Loucy (cell line): ENCODE results near the gene HELZ.
A peak's percentile ranks its signal among the peaks of the same experiment; 100 is the strongest.

Source experiments
- H2AFZ ChIP-seq: fragments of 200-600 bp; sonication (generic); 2 replicates; pipeline ENCODE4 v1.6.0; 2016; ENCODE audit warnings: antibody characterized with exemption, mild to moderate bottlenecking, low read length, moderate library complexity
- H3F3A ChIP-seq: fragments of 200-600 bp; 2 replicates; pipeline ENCODE4 v1.6.0; 2016; ENCODE audit warnings: antibody characterized with exemption, low read depth, mild to moderate bottlenecking
- H3K27me3 ChIP-seq: fragments of 200-600 bp; sonication (generic); 2 replicates; pipeline ENCODE4 v1.6.1; 2014; ENCODE audit warnings: low read length, mild to moderate bottlenecking; ENCODE audit not compliant: insufficient read depth, poor library complexity, severe bottlenecking
- H3K36me3 ChIP-seq: fragments of 200-600 bp; sonication (generic); 2 replicates; pipeline ENCODE4 v1.6.1; 2016; ENCODE audit warnings: low read length; ENCODE audit not compliant: insufficient read depth
- H3K4me1 ChIP-seq: fragments of 200-600 bp; sonication (generic); 2 replicates; pipeline ENCODE4 v1.5.1; 2014; ENCODE audit warnings: low read length, mild to moderate bottlenecking; ENCODE audit not compliant: insufficient read depth, poor library complexity, severe bottlenecking
- H3K4me2 ChIP-seq: fragments of 200-600 bp; sonication (generic); 2 replicates; pipeline ENCODE4 v1.6.0; 2014; ENCODE audit warnings: antibody characterized with exemption, low read length, low read depth, mild to moderate bottlenecking; ENCODE audit not compliant: poor library complexity, severe bottlenecking
- H3K4me3 ChIP-seq: fragments of 200-600 bp; sonication (generic); 2 replicates; pipeline ENCODE4 v1.5.1; 2014; ENCODE audit warnings: low read length, mild to moderate bottlenecking, mixed read lengths; ENCODE audit not compliant: poor library complexity, severe bottlenecking
- H3K79me2 ChIP-seq: fragments of 200-600 bp; sonication (generic); 2 replicates; pipeline ENCODE4 v1.6.1; 2014; ENCODE audit warnings: low read length; ENCODE audit not compliant: insufficient read depth
- H3K9ac ChIP-seq: fragments of 200-600 bp; sonication (generic); 2 replicates; pipeline ENCODE4 v1.6.0; 2014; ENCODE audit warnings: mild to moderate bottlenecking, low read depth, low read length, moderate library complexity; ENCODE audit not compliant: poor library complexity, severe bottlenecking
- H3K9me2 ChIP-seq: fragments of 200-600 bp; sonication (generic); replicated peaks from 2 replicates; pipeline ENCODE4 v1.6.1; 2016; ENCODE audit warnings: low read depth, low read length, mixed read lengths
- H3K9me3 ChIP-seq: fragments of 200-600 bp; sonication (generic); 2 replicates; pipeline ENCODE4 v1.6.1; 2014; ENCODE audit warnings: mild to moderate bottlenecking, antibody characterized with exemption, low read length, low read depth; ENCODE audit not compliant: insufficient read depth
- H4K20me1 ChIP-seq: fragments of 200-600 bp; sonication (generic); 2 replicates; pipeline ENCODE4 v1.6.0; 2014; ENCODE audit warnings: antibody characterized with exemption, low read length, mild to moderate bottlenecking; ENCODE audit not compliant: insufficient read depth, poor library complexity, severe bottlenecking
- CTCF ChIP-seq: fragments of 200-600 bp; sonication (generic); conservative IDR thresholded peaks from 2 replicates; pipeline ENCODE4 v1.5.1; 2014; ENCODE audit warnings: mild to moderate bottlenecking, antibody characterized with exemption, low read length
- EZH2phosphoT487 ChIP-seq: fragments of 200-600 bp; IDR thresholded peaks from 2 replicates; pipeline ENCODE4 v1.6.1; 2018; ENCODE audit warnings: antibody characterized with exemption, mild to moderate bottlenecking, moderate library complexity, borderline replicate concordance

HELZ gene

GRCh38 chr17:67137860-67138259, 107.1 kb downstream of the HELZ start:
- Histone ChIP-seq H3K27me3 (no peaks in the 10 kb centered on the region), H3K9ac (no peak overlapping the region), H3F3A (no peaks in the 10 kb centered on the region), H3K4me1 (peaks cover 15% of the 10 kb centered on the region), H2AFZ (no peak overlapping the region), H3K9me3 (no peaks in the 10 kb centered on the region), H3K36me3 (peaks cover 42% of the 10 kb centered on the region), H4K20me1 (peaks cover 3% of the 10 kb centered on the region), H3K4me2 (peak overlapping the region; percentile 16), H3K9me2 (no peaks in the 10 kb centered on the region), H3K79me2 (no peaks in the 10 kb centered on the region), H3K4me3 (no peak overlapping the region)
- no peak for TF ChIP-seq EZH2phosphoT487
- TF ChIP-seq CTCF = no peak

GRCh38 chr17:67137026-67137370, 108.0 kb downstream of the HELZ start:
- no peak overlapping the region for H3K9ac ChIP-seq
- no peak for TF ChIP-seq CTCF
- no peak for TF ChIP-seq EZH2phosphoT487
- no peaks in the 10 kb centered on the region for H3K79me2 ChIP-seq
- no peak overlapping the region for H3K4me2 ChIP-seq
- H3K27me3 ChIP-seq = no peaks in the 10 kb centered on the region
- H3K36me3 ChIP-seq = peaks cover 37% of the 10 kb centered on the region
- H2AFZ ChIP-seq = no peak overlapping the region
- H3K9me3 ChIP-seq = no peaks in the 10 kb centered on the region
- no peaks in the 10 kb centered on the region for H3K9me2 ChIP-seq
- H4K20me1 ChIP-seq = peaks cover 4% of the 10 kb centered on the region
- H3F3A ChIP-seq = no peaks in the 10 kb centered on the region
- H3K4me3 ChIP-seq = no peak overlapping the region
- H3K4me1 ChIP-seq = peaks cover 18% of the 10 kb centered on the region

GRCh38 chr17:67136191-67137025, 108.6 kb downstream of the HELZ start:
- no peak overlapping the region for H3K4me3 ChIP-seq
- H3K4me2 ChIP-seq = no peak overlapping the region
- no peaks in the 10 kb centered on the region for H3K27me3 ChIP-seq
- peaks cover 18% of the 10 kb centered on the region for H3K4me1 ChIP-seq
- no peaks in the 10 kb centered on the region for H3F3A ChIP-seq
- H3K9me3 ChIP-seq = no peaks in the 10 kb centered on the region
- no peaks in the 10 kb centered on the region for H3K79me2 ChIP-seq
- H3K36me3 ChIP-seq = peaks cover 37% of the 10 kb centered on the region
- TF ChIP-seq CTCF (no peak), EZH2phosphoT487 (no peak)
- no peak overlapping the region for H3K9ac ChIP-seq
- H2AFZ ChIP-seq = no peak overlapping the region
- peaks cover 4% of the 10 kb centered on the region for H4K20me1 ChIP-seq
- H3K9me2 ChIP-seq = no peaks in the 10 kb centered on the region
